ENCODE results near the gene ASH1L.

ASH1L gene

DNA sequence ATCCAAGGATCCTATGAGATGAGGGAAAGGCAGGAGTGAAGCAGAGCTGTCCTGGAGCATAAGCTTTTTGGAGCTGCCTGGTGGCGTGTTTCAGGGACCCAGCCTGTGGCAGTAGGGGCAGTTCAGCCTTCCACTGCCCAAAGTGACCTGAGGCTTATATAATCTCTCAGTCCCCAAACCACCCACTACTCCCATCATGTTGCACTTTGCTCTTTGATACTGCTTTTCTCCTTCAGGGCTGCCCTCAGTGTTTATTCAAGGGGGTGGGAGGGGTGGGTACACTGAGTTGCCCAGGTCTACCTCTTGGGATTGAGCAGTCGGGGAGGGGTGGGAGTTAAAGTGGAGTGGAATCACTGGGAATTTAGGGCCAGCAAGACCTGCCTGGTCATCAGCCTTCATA is 276.1 kb downstream of the ASH1L start:
- POLR2A ChIA-PET, result interaction anchor here (0.6 kb wide), 1 partner anchor 11 kb away, joined by 10 read pairs; no protein-coding TSS in a partner anchor
- peaks cover 0 to 19% of the 10 kb centered on the region in 2 experiments; a peak in 1 of 3 replicates for H3K36me3 ChIP-seq (ENCODE audit: control insufficient read depth in 2 of 2, insufficient read depth in 1 of 2, low read length in 2 of 2)
- TF ChIP-seq ZNF239 (tag by site-specific recombination; IDR thresholded peaks at IDR 0.05) (no peak), ZSCAN16 (tag by site-specific recombination; IDR thresholded peaks at IDR 0.05) (no peak), ZNF280C (tag by site-specific recombination; IDR thresholded peaks at IDR 0.05) (no peak), ZNF416 (tag by site-specific recombination; IDR thresholded peaks at IDR 0.05) (no peak), ZNF354C (tag by site-specific recombination; IDR thresholded peaks at IDR 0.05; ENCODE audit: borderline replicate concordance, low read depth) (no peak), ZNF664 (tag by site-specific recombination; IDR thresholded peaks at IDR 0.05) (no peak), ZNF211 (tag by site-specific recombination; IDR thresholded peaks at IDR 0.05; ENCODE audit: low read depth) (no peak), ZNF292 (tag by site-specific recombination; IDR thresholded peaks at IDR 0.05; ENCODE audit: borderline replicate concordance, low read depth) (no peak), GLI2 (tag by site-specific recombination; IDR thresholded peaks at IDR 0.05; ENCODE audit: borderline replicate concordance, low read depth) (no peak), ZNF704 (tag by site-specific recombination; IDR thresholded peaks at IDR 0.05) (no peak), ZNF514 (tag by site-specific recombination; IDR thresholded peaks at IDR 0.05) (no peak), ZNF48 (tag by site-specific recombination; IDR thresholded peaks at IDR 0.05) (no peak), ZNF677 (tag by site-specific recombination; IDR thresholded peaks at IDR 0.05) (no peak), KLF8 (tag by site-specific recombination; IDR thresholded peaks at IDR 0.05) (no peak), ZNF473 (tag by site-specific recombination; IDR thresholded peaks at IDR 0.05) (no peak), ZNF843 (tag by site-specific recombination; IDR thresholded peaks at IDR 0.05) (no peak)
- TF ChIP-seq, protein P1, sequence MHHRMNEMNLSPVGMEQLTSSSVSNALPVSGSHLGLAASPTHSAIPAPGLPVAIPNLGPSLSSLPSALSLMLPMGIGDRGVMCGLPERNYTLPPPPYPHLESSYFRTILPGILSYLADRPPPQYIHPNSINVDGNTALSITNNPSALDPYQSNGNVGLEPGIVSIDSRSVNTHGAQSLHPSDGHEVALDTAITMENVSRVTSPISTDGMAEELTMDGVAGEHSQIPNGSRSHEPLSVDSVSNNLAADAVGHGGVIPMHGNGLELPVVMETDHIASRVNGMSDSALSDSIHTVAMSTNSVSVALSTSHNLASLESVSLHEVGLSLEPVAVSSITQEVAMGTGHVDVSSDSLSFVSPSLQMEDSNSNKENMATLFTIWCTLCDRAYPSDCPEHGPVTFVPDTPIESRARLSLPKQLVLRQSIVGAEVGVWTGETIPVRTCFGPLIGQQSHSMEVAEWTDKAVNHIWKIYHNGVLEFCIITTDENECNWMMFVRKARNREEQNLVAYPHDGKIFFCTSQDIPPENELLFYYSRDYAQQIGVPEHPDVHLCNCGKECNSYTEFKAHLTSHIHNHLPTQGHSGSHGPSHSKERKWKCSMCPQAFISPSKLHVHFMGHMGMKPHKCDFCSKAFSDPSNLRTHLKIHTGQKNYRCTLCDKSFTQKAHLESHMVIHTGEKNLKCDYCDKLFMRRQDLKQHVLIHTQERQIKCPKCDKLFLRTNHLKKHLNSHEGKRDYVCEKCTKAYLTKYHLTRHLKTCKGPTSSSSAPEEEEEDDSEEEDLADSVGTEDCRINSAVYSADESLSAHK (tag by site-specific recombination; IDR thresholded peaks at IDR 0.05), result no peak
- TF ChIP-seq, protein P2, sequence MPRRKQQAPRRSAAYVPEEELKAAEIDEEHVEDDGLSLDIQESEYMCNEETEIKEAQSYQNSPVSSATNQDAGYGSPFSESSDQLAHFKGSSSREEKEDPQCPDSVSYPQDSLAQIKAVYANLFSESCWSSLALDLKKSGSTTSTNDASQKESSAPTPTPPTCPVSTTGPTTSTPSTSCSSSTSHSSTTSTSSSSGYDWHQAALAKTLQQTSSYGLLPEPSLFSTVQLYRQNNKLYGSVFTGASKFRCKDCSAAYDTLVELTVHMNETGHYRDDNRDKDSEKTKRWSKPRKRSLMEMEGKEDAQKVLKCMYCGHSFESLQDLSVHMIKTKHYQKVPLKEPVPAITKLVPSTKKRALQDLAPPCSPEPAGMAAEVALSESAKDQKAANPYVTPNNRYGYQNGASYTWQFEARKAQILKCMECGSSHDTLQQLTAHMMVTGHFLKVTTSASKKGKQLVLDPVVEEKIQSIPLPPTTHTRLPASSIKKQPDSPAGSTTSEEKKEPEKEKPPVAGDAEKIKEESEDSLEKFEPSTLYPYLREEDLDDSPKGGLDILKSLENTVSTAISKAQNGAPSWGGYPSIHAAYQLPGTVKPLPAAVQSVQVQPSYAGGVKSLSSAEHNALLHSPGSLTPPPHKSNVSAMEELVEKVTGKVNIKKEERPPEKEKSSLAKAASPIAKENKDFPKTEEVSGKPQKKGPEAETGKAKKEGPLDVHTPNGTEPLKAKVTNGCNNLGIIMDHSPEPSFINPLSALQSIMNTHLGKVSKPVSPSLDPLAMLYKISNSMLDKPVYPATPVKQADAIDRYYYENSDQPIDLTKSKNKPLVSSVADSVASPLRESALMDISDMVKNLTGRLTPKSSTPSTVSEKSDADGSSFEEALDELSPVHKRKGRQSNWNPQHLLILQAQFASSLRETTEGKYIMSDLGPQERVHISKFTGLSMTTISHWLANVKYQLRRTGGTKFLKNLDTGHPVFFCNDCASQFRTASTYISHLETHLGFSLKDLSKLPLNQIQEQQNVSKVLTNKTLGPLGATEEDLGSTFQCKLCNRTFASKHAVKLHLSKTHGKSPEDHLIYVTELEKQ (tag by site-specific recombination; IDR thresholded peaks at IDR 0.05; ENCODE audit: borderline replicate concordance), result no peak
- TF ChIP-seq, protein P3, sequence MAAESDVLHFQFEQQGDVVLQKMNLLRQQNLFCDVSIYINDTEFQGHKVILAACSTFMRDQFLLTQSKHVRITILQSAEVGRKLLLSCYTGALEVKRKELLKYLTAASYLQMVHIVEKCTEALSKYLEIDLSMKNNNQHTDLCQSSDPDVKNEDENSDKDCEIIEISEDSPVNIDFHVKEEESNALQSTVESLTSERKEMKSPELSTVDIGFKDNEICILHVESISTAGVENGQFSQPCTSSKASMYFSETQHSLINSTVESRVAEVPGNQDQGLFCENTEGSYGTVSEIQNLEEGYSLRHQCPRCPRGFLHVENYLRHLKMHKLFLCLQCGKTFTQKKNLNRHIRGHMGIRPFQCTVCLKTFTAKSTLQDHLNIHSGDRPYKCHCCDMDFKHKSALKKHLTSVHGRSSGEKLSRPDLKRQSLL (tag by site-specific recombination; IDR thresholded peaks at IDR 0.05), result no peak
- TF ChIP-seq, protein P4, sequence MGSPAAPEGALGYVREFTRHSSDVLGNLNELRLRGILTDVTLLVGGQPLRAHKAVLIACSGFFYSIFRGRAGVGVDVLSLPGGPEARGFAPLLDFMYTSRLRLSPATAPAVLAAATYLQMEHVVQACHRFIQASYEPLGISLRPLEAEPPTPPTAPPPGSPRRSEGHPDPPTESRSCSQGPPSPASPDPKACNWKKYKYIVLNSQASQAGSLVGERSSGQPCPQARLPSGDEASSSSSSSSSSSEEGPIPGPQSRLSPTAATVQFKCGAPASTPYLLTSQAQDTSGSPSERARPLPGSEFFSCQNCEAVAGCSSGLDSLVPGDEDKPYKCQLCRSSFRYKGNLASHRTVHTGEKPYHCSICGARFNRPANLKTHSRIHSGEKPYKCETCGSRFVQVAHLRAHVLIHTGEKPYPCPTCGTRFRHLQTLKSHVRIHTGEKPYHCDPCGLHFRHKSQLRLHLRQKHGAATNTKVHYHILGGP (tag by site-specific recombination; IDR thresholded peaks at IDR 0.05), result no peak
- CTCF ChIA-PET, result interaction anchor here (0.8 kb wide), 1 partner anchor 21 kb away, joined by 3 read pairs; no protein-coding TSS in a partner anchor
- H3K4me3 ChIP-seq (ENCODE audit: low read depth, low read length), result no peak overlapping the region
- H3K4me1 ChIP-seq (ENCODE audit: control insufficient read depth, insufficient read depth, low read length), result no peaks in the 10 kb centered on the region
- H3K27ac ChIP-seq (ENCODE audit: extremely low read depth, low read depth, low read length), result no peak overlapping the region
- H3K9me3 ChIP-seq (ENCODE audit: control insufficient read depth, insufficient read depth, low read depth, low read length), result no peaks in the 10 kb centered on the region
